GM21786 (cell line): ENCODE results near the gene SLC25A29.
"Not testable (repeated sequence)": the region's sequence is repeated elsewhere in the genome, so short reads cannot be mapped to it uniquely, and the experiment has no call there.

ENCODE experiments used
- ATAC-seq: cut with Tn5 transposase; IDR thresholded peaks from one replicate; pipeline ENCODE4 v1.9.1; 2021; ENCODE audit not compliant: unreplicated experiment

SLC25A29 gene

GRCh38 chr14:100306101-100306997, at the start of gene SLC25A29:
SLC25A29 (minus strand) TSS chr14:100306444; CDS start chr14:100306232, 212 bp downstream.
- peak; percentile 83 for ATAC-seq

GRCh38 chr14:100350986-100351385, 44.7 kb upstream of the SLC25A29 start:
- ATAC-seq = no peak

GRCh38 chr14:100350276-100350926, 44.2 kb upstream of the SLC25A29 start:
- ATAC-seq = no peak

GRCh38 chr14:100348784-100349685, 42.8 kb upstream of the SLC25A29 start:
- no peak for ATAC-seq

- ATAC-seq = no peak
These were observed 42.0 kb upstream of the SLC25A29 start for GRCh38 chr14:100348253-100348729.

- no peak for ATAC-seq
These were observed 40.3 kb upstream of the SLC25A29 start for GRCh38 chr14:100346306-100347091.

GRCh38 chr14:100345711-100346110, 39.5 kb upstream of the SLC25A29 start:
- no peak for ATAC-seq

- ATAC-seq = not testable (repeated sequence)
These were observed 38.4 kb upstream of the SLC25A29 start for GRCh38 chr14:100344657-100345056.

GRCh38 chr14:100342826-100343225, 36.6 kb upstream of the SLC25A29 start:
- not testable (repeated sequence) for ATAC-seq

GRCh38 chr14:100342195-100342594, 36.0 kb upstream of the SLC25A29 start:
- no peak for ATAC-seq

GRCh38 chr14:100341301-100342031, 35.2 kb upstream of the SLC25A29 start:
- peak; percentile 49 for ATAC-seq

GRCh38 chr14:100340423-100340813, 34.2 kb upstream of the SLC25A29 start:
- no peak for ATAC-seq

- no peak for ATAC-seq
These were observed 33.6 kb upstream of the SLC25A29 start for GRCh38 chr14:100339766-100340422.

GRCh38 chr14:100336618-100337530, 30.6 kb upstream of the SLC25A29 start:
- no peak for ATAC-seq

- ATAC-seq = no peak
These were observed 28.7 kb upstream of the SLC25A29 start for GRCh38 chr14:100334904-100335303.

GRCh38 chr14:100333827-100334226, 27.6 kb upstream of the SLC25A29 start:
- ATAC-seq = no peak

- ATAC-seq = no peak
These were observed 27.1 kb upstream of the SLC25A29 start for GRCh38 chr14:100333311-100333710.

- peak; percentile 62 for ATAC-seq
These were observed 26.6 kb upstream of the SLC25A29 start for GRCh38 chr14:100332797-100333196.
